HG03354 (cell line): ENCODE results near the gene MAP1B.

Source experiments
- ATAC-seq: cut with Tn5 transposase; IDR thresholded peaks from one replicate; pipeline ENCODE4 v1.9.1; 2021; ENCODE audit warnings: mild to moderate bottlenecking; ENCODE audit not compliant: unreplicated experiment, poor library complexity, severe bottlenecking

The MAP1B gene

GRCh38 chr5:72182686-72183085 lies 75.4 kb downstream of the MAP1B start:
- no peak for ATAC-seq

GRCh38 chr5:72183101-72183520 lies 75.8 kb downstream of the MAP1B start:
- no peak for ATAC-seq

GRCh38 chr5:72184408-72184807 lies 77.1 kb downstream of the MAP1B start:
- no peak for ATAC-seq

DNA sequence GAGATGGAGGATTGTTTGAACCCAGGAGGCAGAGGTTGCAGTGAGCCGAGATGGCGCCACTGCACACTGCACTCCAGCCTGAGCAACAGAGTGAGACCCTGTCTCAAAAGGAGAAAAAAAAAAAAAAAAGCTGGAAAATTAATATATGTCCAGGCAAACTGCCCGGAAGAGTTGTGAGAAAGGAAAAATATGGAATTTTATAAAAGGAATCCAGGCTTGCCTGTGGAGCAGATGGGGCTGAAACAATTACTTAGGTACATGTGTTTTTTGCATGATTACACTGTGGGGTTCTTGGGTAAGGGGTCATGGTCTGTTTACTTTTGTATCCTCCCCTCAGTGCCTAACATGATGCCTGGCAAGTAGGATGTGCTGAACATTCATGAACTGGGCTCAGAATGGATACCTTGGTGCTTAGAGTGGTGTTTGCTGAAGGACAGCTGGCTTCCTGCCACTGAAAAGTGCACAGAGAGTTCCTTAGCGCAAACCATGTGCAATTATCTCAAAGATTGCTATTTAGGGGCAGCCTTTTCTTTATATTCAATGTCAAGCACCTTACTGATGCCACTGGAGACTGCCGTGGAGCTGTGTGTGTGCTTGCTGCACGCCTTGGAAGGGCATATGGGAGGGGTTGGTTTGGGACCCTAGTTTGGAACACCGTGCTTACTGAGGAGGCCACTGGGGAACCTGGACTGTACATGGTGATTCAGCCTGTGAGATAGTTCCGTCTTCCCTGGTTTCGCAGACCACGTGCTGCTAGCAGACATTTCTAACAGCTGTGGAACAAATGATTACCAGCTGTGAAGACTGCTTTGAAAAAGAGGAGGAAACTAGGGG lies 78.4 kb downstream of the MAP1B start:
- ATAC-seq, result no peak

- no peak for ATAC-seq
Measured at GRCh38 chr5:72187388-72188075, 80.3 kb downstream of the MAP1B start.

DNA sequence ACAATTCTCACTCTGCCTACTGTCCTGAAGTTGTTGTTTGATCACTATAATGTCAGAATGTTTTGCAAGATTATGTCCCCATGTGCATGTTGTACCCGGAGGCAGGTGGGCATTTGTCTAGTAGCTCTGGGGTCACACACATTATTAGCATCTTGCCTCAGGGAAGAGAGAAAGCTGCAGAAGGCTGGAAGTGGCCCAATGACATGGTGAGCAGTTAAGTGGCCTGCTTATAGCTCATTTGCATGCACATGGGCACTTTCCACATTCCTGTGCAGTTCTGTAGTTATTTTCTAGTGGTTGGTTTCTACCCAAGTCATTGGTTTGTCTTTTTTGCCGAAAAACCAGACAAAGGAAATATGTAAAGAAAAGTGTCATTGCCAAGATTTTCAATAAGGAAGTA lies 80.9 kb downstream of the MAP1B start:
- ATAC-seq, result no peak

GRCh38 chr5:72189146-72189545 lies 81.9 kb downstream of the MAP1B start:
- ATAC-seq, result no peak

- no peak for ATAC-seq
Measured at GRCh38 chr5:72191404-72191803, 84.1 kb downstream of the MAP1B start.

DNA sequence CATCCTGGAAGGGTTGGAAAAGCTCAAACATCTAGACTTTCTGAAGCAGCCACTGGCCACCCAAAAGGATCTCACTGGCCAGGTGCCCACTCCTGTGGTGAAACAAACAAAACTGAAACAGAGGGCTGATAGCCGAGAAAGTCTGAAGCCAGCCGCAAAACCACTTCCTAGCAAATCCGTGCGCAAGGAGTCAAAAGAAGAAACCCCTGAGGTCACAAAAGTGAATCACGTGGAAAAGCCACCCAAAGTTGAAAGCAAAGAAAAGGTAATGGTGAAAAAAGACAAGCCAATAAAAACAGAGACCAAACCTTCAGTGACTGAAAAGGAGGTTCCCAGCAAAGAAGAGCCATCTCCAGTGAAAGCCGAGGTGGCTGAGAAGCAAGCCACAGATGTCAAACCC lies 87.6 kb downstream of the MAP1B start:
- ATAC-seq, result peak; percentile 98

- no peak for ATAC-seq
Measured at GRCh38 chr5:72195581-72195980, 88.3 kb downstream of the MAP1B start.

- ATAC-seq, result no peak
Measured at GRCh38 chr5:72197393-72197792, 90.1 kb downstream of the MAP1B start.

DNA sequence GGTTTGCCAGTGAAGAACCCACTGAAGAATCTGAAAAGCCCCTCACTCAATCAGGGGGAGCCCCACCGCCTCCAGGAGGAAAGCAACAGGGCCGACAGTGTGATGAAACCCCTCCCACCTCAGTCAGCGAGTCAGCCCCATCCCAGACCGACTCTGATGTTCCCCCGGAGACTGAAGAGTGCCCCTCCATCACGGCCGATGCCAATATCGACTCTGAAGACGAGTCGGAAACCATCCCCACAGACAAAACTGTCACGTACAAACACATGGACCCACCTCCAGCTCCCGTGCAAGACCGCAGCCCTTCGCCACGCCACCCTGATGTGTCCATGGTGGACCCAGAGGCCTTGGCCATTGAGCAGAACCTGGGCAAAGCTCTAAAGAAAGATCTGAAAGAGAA lies 92.4 kb downstream of the MAP1B start:
- ATAC-seq, result no peak

GRCh38 chr5:72202331-72202825 lies 95.1 kb downstream of the MAP1B start:
- no peak for ATAC-seq

DNA sequence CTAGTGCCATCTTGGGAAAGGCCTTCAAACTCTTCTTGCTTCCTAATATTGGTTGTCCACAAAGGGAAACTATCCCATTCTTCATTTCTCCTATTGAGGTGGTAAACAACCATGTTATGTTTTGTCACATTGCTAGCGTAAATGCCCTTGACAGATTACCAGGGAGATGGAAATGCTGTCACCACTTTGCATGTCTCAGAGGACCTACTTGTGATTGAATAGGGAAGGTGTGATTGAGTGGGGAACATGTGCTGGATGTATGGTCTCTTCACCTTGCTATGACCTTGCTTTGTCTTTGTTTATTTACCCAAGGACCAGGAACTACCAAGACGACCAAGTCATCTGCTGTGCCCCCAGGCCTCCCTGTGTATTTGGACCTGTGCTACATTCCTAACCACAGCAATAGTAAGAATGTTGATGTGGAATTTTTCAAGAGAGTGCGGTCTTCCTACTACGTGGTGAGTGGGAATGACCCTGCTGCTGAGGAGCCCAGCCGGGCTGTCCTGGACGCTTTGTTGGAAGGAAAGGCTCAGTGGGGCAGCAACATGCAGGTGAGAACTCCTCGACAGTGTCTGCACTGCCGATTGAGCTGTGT lies 96.1 kb downstream of the MAP1B start:
- no peak for ATAC-seq

DNA sequence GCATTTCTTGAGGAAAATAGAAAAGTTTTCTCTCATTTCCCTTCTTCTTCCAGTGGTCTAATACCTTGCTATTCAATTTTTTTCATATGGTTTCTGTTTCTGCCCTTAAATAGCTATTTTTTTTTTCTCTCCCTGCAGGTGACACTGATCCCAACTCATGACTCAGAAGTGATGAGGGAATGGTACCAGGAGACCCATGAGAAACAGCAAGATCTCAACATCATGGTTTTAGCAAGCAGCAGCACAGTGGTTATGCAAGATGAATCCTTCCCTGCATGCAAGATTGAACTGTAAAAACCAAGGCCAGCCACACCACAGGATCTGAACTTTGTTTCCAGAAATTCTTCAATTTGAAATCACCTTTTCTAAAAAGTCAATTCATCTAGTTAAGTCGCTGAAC lies 97.7 kb downstream of the MAP1B start:
- no peak for ATAC-seq

DNA sequence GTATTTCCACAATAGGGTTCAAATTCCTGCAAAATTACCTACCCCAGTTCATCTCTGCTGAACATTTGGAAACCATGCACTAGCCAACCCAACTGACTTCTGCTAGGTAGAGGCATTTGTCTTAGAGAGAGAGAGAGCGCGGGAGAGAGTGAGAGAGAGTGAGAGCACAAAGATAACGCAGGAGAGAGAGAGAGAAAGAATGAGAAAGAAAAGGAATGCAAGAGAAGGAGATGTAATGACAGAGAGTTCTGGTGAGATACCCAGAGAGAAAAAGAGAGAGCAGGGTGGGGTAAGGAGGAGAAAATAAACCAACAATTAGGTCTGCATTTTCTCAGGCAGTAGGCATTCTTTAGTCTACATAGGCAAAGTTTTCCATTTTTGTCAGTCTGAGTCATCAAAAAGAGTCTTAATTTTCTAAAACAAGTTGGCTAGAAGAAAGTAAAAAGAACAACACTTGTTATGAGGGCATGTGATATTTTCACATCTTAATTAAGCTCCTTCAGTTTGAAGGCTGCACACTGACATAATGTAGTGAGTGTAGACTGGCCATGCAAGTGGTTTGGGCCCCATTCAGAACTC lies 98.2 kb downstream of the MAP1B start:
- ATAC-seq, result no peak

DNA sequence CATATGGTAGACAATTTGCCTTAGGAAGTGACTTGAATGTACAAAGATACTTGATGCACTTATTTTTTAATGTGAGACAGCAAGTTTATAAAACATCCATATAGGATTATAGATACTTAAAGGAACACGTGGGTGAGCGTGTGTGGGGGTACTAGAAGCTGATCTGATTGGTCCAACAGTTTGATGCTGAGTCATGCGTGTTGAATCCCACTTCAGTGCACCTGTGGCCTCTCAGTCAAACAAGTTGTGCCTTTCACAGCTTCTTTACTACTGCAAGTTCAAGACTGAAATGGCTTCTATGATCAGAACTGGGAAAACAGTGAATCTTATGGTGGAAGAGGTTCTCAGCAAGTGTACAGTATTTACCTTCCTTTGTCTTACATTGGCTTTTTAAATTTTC lies 98.9 kb downstream of the MAP1B start:
- no peak for ATAC-seq

DNA sequence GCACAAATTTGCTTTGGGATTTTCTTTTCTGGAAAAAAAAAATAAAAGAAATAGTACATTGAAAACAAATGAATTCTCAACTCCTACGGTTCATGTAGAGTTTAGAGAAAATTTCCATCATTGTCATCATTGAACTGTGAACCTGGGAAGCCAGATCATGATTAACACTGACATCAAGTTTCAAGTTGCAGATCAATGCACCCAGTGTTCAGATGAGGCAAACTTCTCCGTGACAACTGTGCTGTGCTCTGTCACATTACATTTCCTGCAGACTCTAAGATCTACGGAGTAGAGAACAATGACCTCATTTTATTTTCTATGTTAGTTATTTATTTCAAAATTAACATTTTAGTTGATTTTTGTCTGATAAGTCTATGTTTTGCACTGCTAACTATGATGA lies 99.7 kb downstream of the MAP1B start:
- no peak for ATAC-seq

DNA sequence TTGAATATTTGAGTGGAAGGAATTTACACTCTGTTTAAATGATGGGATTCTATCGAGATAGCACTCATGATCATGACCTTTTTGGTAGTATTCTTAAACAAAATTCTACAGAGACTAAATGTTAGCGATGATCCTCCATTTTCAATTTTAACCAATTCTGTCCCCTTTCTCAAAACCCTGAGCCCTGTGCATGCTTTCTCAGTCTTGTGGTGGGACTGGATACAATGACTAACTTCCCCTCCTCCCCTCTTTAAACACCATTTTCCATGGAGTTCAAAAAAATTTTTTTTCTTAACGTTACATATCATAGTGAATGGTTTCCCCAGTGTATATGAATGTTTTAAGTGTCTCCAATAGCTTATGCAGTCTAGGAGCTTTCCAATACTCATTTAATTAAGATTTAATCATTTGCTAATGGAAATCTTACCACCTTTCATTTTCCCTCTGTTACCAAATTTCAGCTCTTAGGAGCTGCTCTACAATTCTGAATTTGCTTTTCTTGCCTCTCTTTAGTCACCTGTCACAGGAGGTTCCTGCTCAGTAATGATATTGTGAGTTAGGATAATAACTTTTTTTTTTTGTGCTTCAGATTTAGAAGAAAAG lies 101.2 kb downstream of the MAP1B start:
- no peak for ATAC-seq
